Measurements from ENCODE around the gene CPO.

Gene CPO

DNA sequence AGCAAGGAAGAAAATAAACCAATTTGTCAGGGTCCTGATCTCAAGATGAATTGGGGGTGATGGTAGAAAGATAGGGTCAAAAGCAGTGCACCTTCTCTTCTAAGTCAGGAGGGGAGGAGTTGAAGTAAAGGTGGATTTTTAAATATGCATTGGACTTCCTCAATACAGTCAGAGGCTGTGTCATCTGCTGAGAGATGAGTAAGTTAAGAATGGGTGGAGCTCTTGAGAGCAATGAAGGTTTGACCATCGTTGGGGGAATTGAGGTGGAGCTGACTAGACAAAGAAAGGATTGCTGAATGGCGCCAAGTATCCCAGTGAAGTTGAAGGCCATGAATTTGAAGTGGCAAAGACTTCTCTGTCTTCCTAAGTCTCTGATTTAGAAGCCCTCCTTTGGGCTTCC is 18.4 kb upstream of the CPO start:
- Histone ChIP-seq H2AFZ (ENCODE audit: low read length) (no peak overlapping the region), H3K9me3 (ENCODE audit: low read length) (no peaks in the 10 kb centered on the region), H3K27ac (ENCODE audit: low read depth, low read length, poor library complexity, severe bottlenecking) (no peak overlapping the region), H3K9me2 (ENCODE audit: low read depth, low read length) (no peaks in the 10 kb centered on the region), H3K4me1 (ENCODE audit: insufficient read depth, low read length, severe bottlenecking) (no peaks in the 10 kb centered on the region), H3K4me2 (ENCODE audit: low read length) (no peak overlapping the region), H3K27me3 (ENCODE audit: insufficient read depth, low read length) (no peaks in the 10 kb centered on the region), H4K20me1 (ENCODE audit: insufficient read depth, low read length) (no peaks in the 10 kb centered on the region), H3K4me3 (ENCODE audit: low read depth, low read length, poor library complexity, severe bottlenecking) (no peak overlapping the region), H3K36me3 (ENCODE audit: insufficient read depth, low read length) (no peaks in the 10 kb centered on the region), H3F3A (ENCODE audit: insufficient read depth, low read length) (no peaks in the 10 kb centered on the region), H3K9ac (ENCODE audit: low read length) (no peak overlapping the region), H3K79me2 (ENCODE audit: insufficient read depth, low read length) (no peaks in the 10 kb centered on the region)
- TF ChIP-seq, protein P1, sequence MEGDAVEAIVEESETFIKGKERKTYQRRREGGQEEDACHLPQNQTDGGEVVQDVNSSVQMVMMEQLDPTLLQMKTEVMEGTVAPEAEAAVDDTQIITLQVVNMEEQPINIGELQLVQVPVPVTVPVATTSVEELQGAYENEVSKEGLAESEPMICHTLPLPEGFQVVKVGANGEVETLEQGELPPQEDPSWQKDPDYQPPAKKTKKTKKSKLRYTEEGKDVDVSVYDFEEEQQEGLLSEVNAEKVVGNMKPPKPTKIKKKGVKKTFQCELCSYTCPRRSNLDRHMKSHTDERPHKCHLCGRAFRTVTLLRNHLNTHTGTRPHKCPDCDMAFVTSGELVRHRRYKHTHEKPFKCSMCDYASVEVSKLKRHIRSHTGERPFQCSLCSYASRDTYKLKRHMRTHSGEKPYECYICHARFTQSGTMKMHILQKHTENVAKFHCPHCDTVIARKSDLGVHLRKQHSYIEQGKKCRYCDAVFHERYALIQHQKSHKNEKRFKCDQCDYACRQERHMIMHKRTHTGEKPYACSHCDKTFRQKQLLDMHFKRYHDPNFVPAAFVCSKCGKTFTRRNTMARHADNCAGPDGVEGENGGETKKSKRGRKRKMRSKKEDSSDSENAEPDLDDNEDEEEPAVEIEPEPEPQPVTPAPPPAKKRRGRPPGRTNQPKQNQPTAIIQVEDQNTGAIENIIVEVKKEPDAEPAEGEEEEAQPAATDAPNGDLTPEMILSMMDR (IDR thresholded peaks at IDR 0.05; ENCODE audit: low read length), result no peak
- no peak for TF ChIP-seq EZH2 (IDR thresholded peaks at IDR 0.05; ENCODE audit: borderline replicate concordance, low read length)

DNA sequence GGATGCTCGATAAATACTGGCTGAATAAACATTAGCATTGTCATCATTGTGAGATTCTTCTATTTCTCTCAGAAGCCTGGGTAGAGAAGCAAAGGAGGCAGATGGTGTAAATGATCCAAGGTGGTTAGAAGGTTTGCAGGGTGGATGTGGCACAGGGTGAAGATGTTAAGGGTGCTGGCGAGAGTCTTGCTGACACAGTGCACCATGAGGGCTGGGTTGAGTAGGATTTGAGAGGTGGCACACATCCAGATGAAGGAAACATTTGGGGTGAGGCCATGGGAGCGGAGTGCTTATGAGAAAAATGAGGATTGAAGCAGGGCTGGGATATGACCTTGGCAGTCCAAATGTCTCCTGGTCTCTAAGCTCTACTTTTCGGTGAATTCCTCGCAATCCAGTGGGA is 17.8 kb upstream of the CPO start:
- Histone ChIP-seq H3F3A (ENCODE audit: insufficient read depth, low read length) (no peaks in the 10 kb centered on the region), H2AFZ (ENCODE audit: low read length) (no peak overlapping the region), H3K9me2 (ENCODE audit: low read depth, low read length) (no peaks in the 10 kb centered on the region), H3K4me3 (ENCODE audit: low read depth, low read length, poor library complexity, severe bottlenecking) (no peak overlapping the region), H3K9me3 (ENCODE audit: low read length) (no peaks in the 10 kb centered on the region), H3K27ac (ENCODE audit: low read depth, low read length, poor library complexity, severe bottlenecking) (no peak overlapping the region), H3K79me2 (ENCODE audit: insufficient read depth, low read length) (no peaks in the 10 kb centered on the region), H3K4me1 (ENCODE audit: insufficient read depth, low read length, severe bottlenecking) (no peaks in the 10 kb centered on the region), H3K4me2 (ENCODE audit: low read length) (no peak overlapping the region), H3K27me3 (ENCODE audit: insufficient read depth, low read length) (no peaks in the 10 kb centered on the region), H3K36me3 (ENCODE audit: insufficient read depth, low read length) (no peaks in the 10 kb centered on the region), H4K20me1 (ENCODE audit: insufficient read depth, low read length) (no peaks in the 10 kb centered on the region), H3K9ac (ENCODE audit: low read length) (no peak overlapping the region)
- TF ChIP-seq EZH2 (IDR thresholded peaks at IDR 0.05; ENCODE audit: borderline replicate concordance, low read length), result no peak
- TF ChIP-seq, protein P1 (IDR thresholded peaks at IDR 0.05; ENCODE audit: low read length), result no peak

DNA sequence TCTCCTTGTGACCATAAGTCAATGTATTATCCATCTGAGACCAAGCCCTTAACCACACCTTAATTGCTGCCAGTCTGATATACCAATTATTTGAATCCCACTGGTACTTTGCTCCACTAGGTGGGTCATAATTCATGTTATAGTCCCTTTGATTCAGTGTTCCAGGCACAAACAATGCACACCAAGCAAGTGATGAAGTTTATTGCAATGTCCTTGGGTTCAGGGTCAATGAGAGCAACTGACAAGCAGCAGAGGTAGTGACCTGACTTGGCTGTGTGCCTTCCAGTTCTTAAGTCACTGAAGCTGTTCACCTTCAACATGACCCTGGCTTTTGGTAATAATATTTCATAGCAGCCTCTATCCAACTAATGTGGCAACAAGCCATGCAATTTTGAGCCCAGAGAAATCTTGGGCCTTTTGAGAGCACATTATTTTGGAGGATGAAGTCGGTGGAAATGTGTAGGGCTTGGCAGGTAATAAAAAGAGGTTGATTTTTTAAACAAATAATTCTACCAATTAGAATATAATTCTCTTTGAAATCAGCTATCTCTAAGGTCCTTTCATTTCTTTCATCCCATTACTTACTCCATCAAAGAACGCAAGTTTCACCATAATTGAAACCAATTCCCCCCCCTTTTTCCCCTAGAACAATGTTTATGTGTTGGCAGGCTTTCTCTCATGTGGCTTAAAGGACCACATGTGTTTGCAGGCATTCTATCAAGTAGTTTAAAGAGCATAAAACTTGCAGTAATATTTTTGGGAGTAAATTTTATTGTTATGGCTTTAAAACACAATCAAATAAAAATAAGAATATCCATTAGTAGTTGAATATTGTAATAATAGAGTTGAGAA is 3.1 kb upstream of the CPO start:
- Histone ChIP-seq H3K9me2 (ENCODE audit: low read depth, low read length) (no peaks in the 10 kb centered on the region), H3K4me3 (ENCODE audit: low read depth, low read length, poor library complexity, severe bottlenecking) (no peak overlapping the region), H4K20me1 (ENCODE audit: insufficient read depth, low read length) (no peaks in the 10 kb centered on the region), H3K79me2 (ENCODE audit: insufficient read depth, low read length) (no peaks in the 10 kb centered on the region), H3K9ac (ENCODE audit: low read length) (no peak overlapping the region), H3F3A (ENCODE audit: insufficient read depth, low read length) (no peaks in the 10 kb centered on the region), H3K9me3 (ENCODE audit: low read length) (no peaks in the 10 kb centered on the region), H2AFZ (ENCODE audit: low read length) (no peak overlapping the region), H3K4me2 (ENCODE audit: low read length) (no peak overlapping the region), H3K27ac (ENCODE audit: low read depth, low read length, poor library complexity, severe bottlenecking) (no peak overlapping the region), H3K4me1 (ENCODE audit: insufficient read depth, low read length, severe bottlenecking) (no peaks in the 10 kb centered on the region), H3K36me3 (ENCODE audit: insufficient read depth, low read length) (no peaks in the 10 kb centered on the region), H3K27me3 (ENCODE audit: insufficient read depth, low read length) (no peaks in the 10 kb centered on the region)
- TF ChIP-seq, protein P1 (IDR thresholded peaks at IDR 0.05; ENCODE audit: low read length), result no peak
- TF ChIP-seq EZH2 (IDR thresholded peaks at IDR 0.05; ENCODE audit: borderline replicate concordance, low read length), result no peak
